WTC11 (cell line): ENCODE data around the gene CNDP1. TPM values are rescaled to one million over a fixed set of nuclear protein-coding genes. Genes with fewer than 3 reads are reported as not detected.

ENCODE experiments used
- ATAC-seq: fragments of 200-7000 bp; cut with Tn5 transposase; 2 replicates; pipeline ENCODE4 v1.10.0; 2021; ENCODE audit warnings: mild to moderate bottlenecking, moderate library complexity
- CTCF ChIA-PET: fragments of 300-600 bp; sonication (Branson Sonifier 250); formaldehyde crosslinking; loops from one replicate; lab custom pipeline; 2021; ENCODE audit warnings: antibody characterized with exemption; lab: Charles Lee
- POLR2A ChIA-PET: fragments of 350-600 bp; sonication (Branson Sonifier 250); formaldehyde crosslinking; loops from one replicate; lab custom pipeline; 2021; ENCODE audit warnings: antibody characterized with exemption; lab: Charles Lee
- DNase-seq: peaks from one replicate; pipeline ENCODE4 v3.0.0; 2021; ENCODE audit warnings: low spot score
- H3K27ac Mint-ChIP-seq: 2 replicates; pipeline ENCODE4 v1.8.0; 2021; ENCODE audit warnings: mixed read lengths
- H3K27me3 Mint-ChIP-seq: 2 replicates; pipeline ENCODE4 v1.8.0; 2021; ENCODE audit warnings: low read depth, mild to moderate bottlenecking, moderate library complexity, mixed read lengths
- H3K36me3 Mint-ChIP-seq: 2 replicates; pipeline ENCODE4 v1.8.0; 2021; ENCODE audit warnings: mixed read lengths
- H3K4me1 Mint-ChIP-seq: 2 replicates; pipeline ENCODE4 v1.8.0; 2022; ENCODE audit warnings: mixed read lengths
- H3K4me3 Mint-ChIP-seq: 2 replicates; pipeline ENCODE4 v1.8.0; 2021; ENCODE audit warnings: mild to moderate bottlenecking, moderate library complexity, mixed read lengths
- H3K9me3 Mint-ChIP-seq: 2 replicates; pipeline ENCODE4 v1.8.0; 2021; ENCODE audit warnings: mixed read lengths
- ATF1 ChIP-seq: sonication (generic); formaldehyde crosslinking; IDR thresholded peaks from 2 replicates; pipeline ENCODE4 v1.8.1; 2023; ENCODE audit warnings: mild to moderate bottlenecking, moderate library complexity, missing genetic modification reagents
- CREM ChIP-seq: sonication (generic); formaldehyde crosslinking; IDR thresholded peaks from 2 replicates; pipeline ENCODE4 v1.8.1; 2022; ENCODE audit warnings: mild to moderate bottlenecking, missing genetic modification reagents, moderate library complexity
- ELF4 ChIP-seq: sonication (generic); formaldehyde crosslinking; IDR thresholded peaks from 2 replicates; pipeline ENCODE4 v1.8.1; 2022; ENCODE audit warnings: low read depth, mild to moderate bottlenecking, moderate library complexity, missing genetic modification reagents
- JAZF1 ChIP-seq: fragments of 250-450 bp; sonication (Bioruptor Pico); IDR thresholded peaks from 2 replicates; pipeline ENCODE4 v1.9.0; 2021; ENCODE audit warnings: moderate library complexity, mild to moderate bottlenecking, inconsistent platforms
- NFATC4 ChIP-seq: fragments of 250-450 bp; sonication (Bioruptor Pico); IDR thresholded peaks from 2 replicates; pipeline ENCODE4 v1.9.0; 2021; ENCODE audit warnings: mild to moderate bottlenecking
- NFYB ChIP-seq: sonication (generic); formaldehyde crosslinking; conservative IDR thresholded peaks from 2 replicates; pipeline ENCODE4 v1.8.0; 2022; ENCODE audit warnings: low read depth, missing genetic modification reagents
- RELA ChIP-seq: sonication (generic); formaldehyde crosslinking; IDR thresholded peaks from 2 replicates; pipeline ENCODE4 v1.8.1; 2022; ENCODE audit warnings: missing genetic modification reagents, mild to moderate bottlenecking, borderline replicate concordance
- RORB ChIP-seq: fragments of 250-450 bp; sonication (Bioruptor Pico); IDR thresholded peaks from 2 replicates; pipeline ENCODE4 v1.9.0; 2021; ENCODE audit warnings: mild to moderate bottlenecking
- SMAD4 ChIP-seq: sonication (generic); formaldehyde crosslinking; IDR thresholded peaks from 2 replicates; pipeline ENCODE4 v1.8.0; 2022; ENCODE audit warnings: mild to moderate bottlenecking, missing genetic modification reagents
- SOX15 ChIP-seq: fragments of 250-450 bp; sonication (Bioruptor Pico); IDR thresholded peaks from 2 replicates; pipeline ENCODE4 v1.9.0; 2021; ENCODE audit warnings: mild to moderate bottlenecking
- TCF7 ChIP-seq: sonication (generic); formaldehyde crosslinking; IDR thresholded peaks from 2 replicates; pipeline ENCODE4 v1.8.0; 2022; ENCODE audit warnings: mild to moderate bottlenecking, low read depth, missing genetic modification reagents, moderate library complexity
- ZBTB21 ChIP-seq: sonication (generic); formaldehyde crosslinking; IDR thresholded peaks from 2 replicates; pipeline ENCODE4 v1.8.1; 2023; ENCODE audit warnings: mild to moderate bottlenecking, missing genetic modification reagents, borderline replicate concordance
- ZNF219 ChIP-seq: sonication (generic); formaldehyde crosslinking; IDR thresholded peaks from 2 replicates; pipeline ENCODE4 v1.8.0; 2023; ENCODE audit warnings: missing genetic modification reagents, mild to moderate bottlenecking, borderline replicate concordance
- ZNF317 ChIP-seq: sonication (generic); formaldehyde crosslinking; IDR thresholded peaks from 2 replicates; pipeline ENCODE4 v1.8.1; 2023; ENCODE audit warnings: low read depth, mild to moderate bottlenecking, moderate library complexity, missing genetic modification reagents, borderline replicate concordance
- ZNF416 ChIP-seq: fragments of 250-450 bp; sonication (Bioruptor Pico); IDR thresholded peaks from 2 replicates; pipeline ENCODE4 v1.9.0; 2021; ENCODE audit warnings: mild to moderate bottlenecking, inconsistent platforms
- ZNF423 ChIP-seq: fragments of 250-450 bp; sonication (Bioruptor Pico); IDR thresholded peaks from 2 replicates; pipeline ENCODE4 v2.1.2; 2022; ENCODE audit warnings: mild to moderate bottlenecking, moderate library complexity
- total RNA-seq: library from RNA; stranded (reverse); gene quantifications from 3 replicates; pipeline ENCODE4 v1.2.3, GENCODE V29; 2021
- TF ChIP-seq, protein P1 (sequence below): sonication (generic); formaldehyde crosslinking; IDR thresholded peaks from 2 replicates; pipeline ENCODE4 v1.8.1; 2022; ENCODE audit warnings: missing genetic modification reagents, borderline replicate concordance
- TF ChIP-seq, protein P2 (sequence below): sonication (generic); formaldehyde crosslinking; IDR thresholded peaks from 2 replicates; pipeline ENCODE4 v1.8.0; 2022; ENCODE audit warnings: mild to moderate bottlenecking, missing genetic modification reagents
- TF ChIP-seq, protein P3 (sequence below): sonication (generic); formaldehyde crosslinking; IDR thresholded peaks from 2 replicates; pipeline ENCODE4 v1.8.1; 2022; ENCODE audit warnings: low read depth, mild to moderate bottlenecking, moderate library complexity, missing genetic modification reagents, borderline replicate concordance
- TF ChIP-seq, protein P4 (sequence below): fragments of 200-600 bp; IDR thresholded peaks from 2 replicates; pipeline ENCODE4 v1.8.0; 2022; ENCODE audit warnings: antibody characterized with exemption
- TF ChIP-seq, protein P5 (sequence below): sonication (generic); formaldehyde crosslinking; conservative IDR thresholded peaks from 2 replicates; pipeline ENCODE4 v1.8.1; 2023; ENCODE audit warnings: mild to moderate bottlenecking, low read depth, missing genetic modification reagents, moderate library complexity
- TF ChIP-seq, protein P6 (sequence below): sonication (generic); formaldehyde crosslinking; IDR thresholded peaks from 2 replicates; pipeline ENCODE4 v1.8.1; 2023; ENCODE audit warnings: mild to moderate bottlenecking, missing genetic modification reagents, moderate library complexity
- TF ChIP-seq, protein P7 (sequence below): sonication (generic); formaldehyde crosslinking; IDR thresholded peaks from 2 replicates; pipeline ENCODE4 v1.8.1; 2022; ENCODE audit warnings: low read depth, missing genetic modification reagents, borderline replicate concordance
- TF ChIP-seq, protein P8 (sequence below): sonication (generic); formaldehyde crosslinking; IDR thresholded peaks from 2 replicates; pipeline ENCODE4 v1.8.1; 2022; ENCODE audit warnings: mild to moderate bottlenecking, moderate library complexity, missing genetic modification reagents

Gene CNDP1
- total RNA-seq, 1 experiment from 2014 or later, result 0.28 TPM

DNA sequence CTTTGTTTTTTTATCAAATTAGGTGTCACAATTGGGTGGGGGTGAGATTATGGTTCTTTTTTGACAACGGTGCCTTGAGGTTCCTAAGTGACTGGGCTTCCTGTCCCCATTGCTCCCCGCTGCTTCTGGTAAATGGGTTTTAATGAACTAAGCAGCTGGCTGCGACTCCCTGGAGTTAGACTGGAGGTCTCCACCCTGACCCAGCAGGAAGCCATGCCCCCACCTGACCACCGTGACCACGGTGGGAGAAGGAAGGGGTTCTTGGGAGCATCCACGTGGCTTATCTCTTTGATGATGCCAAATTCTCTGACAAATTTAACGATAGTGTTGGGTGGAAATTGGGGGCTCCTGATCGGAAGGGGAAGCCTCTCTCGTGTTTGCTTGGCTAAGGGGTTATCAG lies 25.9 kb upstream of the CNDP1 start (continued):
- no peak for TF ChIP-seq SOX15 (CRISPR knock-in tag)
- TF ChIP-seq JAZF1 (CRISPR knock-in tag), result no peak
- TF ChIP-seq, protein P1, sequence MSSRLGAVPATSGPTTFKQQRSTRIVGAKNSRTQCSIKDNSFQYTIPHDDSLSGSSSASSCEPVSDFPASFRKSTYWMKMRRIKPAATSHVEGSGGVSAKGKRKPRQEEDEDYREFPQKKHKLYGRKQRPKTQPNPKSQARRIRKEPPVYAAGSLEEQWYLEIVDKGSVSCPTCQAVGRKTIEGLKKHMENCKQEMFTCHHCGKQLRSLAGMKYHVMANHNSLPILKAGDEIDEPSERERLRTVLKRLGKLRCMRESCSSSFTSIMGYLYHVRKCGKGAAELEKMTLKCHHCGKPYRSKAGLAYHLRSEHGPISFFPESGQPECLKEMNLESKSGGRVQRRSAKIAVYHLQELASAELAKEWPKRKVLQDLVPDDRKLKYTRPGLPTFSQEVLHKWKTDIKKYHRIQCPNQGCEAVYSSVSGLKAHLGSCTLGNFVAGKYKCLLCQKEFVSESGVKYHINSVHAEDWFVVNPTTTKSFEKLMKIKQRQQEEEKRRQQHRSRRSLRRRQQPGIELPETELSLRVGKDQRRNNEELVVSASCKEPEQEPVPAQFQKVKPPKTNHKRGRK (CRISPR knock-in tag), result no peak
- no peak for TF ChIP-seq TCF7
- no peak for TF ChIP-seq RORB (CRISPR knock-in tag)
- no peak for TF ChIP-seq ZNF219 (CRISPR knock-in tag)
- TF ChIP-seq, protein P2, sequence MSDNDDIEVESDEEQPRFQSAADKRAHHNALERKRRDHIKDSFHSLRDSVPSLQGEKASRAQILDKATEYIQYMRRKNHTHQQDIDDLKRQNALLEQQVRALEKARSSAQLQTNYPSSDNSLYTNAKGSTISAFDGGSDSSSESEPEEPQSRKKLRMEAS (CRISPR knock-in tag), result no peak
- no peak for TF ChIP-seq ELF4 (CRISPR knock-in tag)
- no peak for TF ChIP-seq RELA (CRISPR knock-in tag)

DNA sequence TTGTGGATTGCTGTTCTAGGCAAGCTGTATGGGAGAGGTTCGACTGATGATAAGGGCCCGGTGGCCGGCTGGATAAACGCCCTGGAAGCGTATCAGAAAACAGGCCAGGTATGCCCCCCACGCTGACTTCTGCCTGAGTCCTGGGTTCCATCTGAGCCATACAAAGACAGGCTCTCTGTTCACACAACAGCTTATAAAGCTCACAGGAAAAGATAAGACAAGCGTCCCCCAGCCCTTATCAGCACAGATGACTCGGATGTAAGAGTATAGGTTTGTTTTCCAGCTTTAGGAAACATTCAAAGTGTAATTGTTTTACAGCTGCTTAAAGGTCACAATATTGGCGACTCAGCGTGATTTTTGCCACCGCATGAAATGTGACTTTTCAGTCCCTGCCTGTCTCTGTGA lies 25.5 kb upstream of the CNDP1 start:
- Mint-ChIP-seq H3K27me3 (no peaks in the 10 kb centered on the region), H3K27ac (no peak overlapping the region), H3K9me3 (no peaks in the 10 kb centered on the region), H3K4me3 (no peak overlapping the region), H3K4me1 (peaks cover 30% of the 10 kb centered on the region), H3K36me3 (peaks cover 65% of the 10 kb centered on the region)
- ATAC-seq, result no peak
- ChIA-PET POLR2A (no interaction called here), CTCF (interaction anchor here (2.1 kb wide), 1 partner anchor 43 kb away, joined by 6 read pairs; no protein-coding TSS in a partner anchor)
- no peak for DNase-seq
- TF ChIP-seq, protein P3, sequence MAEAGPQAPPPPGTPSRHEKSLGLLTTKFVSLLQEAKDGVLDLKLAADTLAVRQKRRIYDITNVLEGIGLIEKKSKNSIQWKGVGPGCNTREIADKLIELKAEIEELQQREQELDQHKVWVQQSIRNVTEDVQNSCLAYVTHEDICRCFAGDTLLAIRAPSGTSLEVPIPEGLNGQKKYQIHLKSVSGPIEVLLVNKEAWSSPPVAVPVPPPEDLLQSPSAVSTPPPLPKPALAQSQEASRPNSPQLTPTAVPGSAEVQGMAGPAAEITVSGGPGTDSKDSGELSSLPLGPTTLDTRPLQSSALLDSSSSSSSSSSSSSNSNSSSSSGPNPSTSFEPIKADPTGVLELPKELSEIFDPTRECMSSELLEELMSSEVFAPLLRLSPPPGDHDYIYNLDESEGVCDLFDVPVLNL (CRISPR knock-in tag), result no peak
- no peak for TF ChIP-seq CREM (CRISPR knock-in tag)
- TF ChIP-seq, protein P4, sequence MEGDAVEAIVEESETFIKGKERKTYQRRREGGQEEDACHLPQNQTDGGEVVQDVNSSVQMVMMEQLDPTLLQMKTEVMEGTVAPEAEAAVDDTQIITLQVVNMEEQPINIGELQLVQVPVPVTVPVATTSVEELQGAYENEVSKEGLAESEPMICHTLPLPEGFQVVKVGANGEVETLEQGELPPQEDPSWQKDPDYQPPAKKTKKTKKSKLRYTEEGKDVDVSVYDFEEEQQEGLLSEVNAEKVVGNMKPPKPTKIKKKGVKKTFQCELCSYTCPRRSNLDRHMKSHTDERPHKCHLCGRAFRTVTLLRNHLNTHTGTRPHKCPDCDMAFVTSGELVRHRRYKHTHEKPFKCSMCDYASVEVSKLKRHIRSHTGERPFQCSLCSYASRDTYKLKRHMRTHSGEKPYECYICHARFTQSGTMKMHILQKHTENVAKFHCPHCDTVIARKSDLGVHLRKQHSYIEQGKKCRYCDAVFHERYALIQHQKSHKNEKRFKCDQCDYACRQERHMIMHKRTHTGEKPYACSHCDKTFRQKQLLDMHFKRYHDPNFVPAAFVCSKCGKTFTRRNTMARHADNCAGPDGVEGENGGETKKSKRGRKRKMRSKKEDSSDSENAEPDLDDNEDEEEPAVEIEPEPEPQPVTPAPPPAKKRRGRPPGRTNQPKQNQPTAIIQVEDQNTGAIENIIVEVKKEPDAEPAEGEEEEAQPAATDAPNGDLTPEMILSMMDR, result no peak
- no peak for TF ChIP-seq RELA (CRISPR knock-in tag)
- TF ChIP-seq, protein P5, sequence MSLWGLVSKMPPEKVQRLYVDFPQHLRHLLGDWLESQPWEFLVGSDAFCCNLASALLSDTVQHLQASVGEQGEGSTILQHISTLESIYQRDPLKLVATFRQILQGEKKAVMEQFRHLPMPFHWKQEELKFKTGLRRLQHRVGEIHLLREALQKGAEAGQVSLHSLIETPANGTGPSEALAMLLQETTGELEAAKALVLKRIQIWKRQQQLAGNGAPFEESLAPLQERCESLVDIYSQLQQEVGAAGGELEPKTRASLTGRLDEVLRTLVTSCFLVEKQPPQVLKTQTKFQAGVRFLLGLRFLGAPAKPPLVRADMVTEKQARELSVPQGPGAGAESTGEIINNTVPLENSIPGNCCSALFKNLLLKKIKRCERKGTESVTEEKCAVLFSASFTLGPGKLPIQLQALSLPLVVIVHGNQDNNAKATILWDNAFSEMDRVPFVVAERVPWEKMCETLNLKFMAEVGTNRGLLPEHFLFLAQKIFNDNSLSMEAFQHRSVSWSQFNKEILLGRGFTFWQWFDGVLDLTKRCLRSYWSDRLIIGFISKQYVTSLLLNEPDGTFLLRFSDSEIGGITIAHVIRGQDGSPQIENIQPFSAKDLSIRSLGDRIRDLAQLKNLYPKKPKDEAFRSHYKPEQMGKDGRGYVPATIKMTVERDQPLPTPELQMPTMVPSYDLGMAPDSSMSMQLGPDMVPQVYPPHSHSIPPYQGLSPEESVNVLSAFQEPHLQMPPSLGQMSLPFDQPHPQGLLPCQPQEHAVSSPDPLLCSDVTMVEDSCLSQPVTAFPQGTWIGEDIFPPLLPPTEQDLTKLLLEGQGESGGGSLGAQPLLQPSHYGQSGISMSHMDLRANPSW (CRISPR knock-in tag), result no peak
- TF ChIP-seq, protein P6, sequence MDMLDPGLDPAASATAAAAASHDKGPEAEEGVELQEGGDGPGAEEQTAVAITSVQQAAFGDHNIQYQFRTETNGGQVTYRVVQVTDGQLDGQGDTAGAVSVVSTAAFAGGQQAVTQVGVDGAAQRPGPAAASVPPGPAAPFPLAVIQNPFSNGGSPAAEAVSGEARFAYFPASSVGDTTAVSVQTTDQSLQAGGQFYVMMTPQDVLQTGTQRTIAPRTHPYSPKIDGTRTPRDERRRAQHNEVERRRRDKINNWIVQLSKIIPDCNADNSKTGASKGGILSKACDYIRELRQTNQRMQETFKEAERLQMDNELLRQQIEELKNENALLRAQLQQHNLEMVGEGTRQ (CRISPR knock-in tag), result no peak
- no peak for TF ChIP-seq SMAD4 (CRISPR knock-in tag)
- no peak for TF ChIP-seq ZNF317
- TF ChIP-seq, protein P7, sequence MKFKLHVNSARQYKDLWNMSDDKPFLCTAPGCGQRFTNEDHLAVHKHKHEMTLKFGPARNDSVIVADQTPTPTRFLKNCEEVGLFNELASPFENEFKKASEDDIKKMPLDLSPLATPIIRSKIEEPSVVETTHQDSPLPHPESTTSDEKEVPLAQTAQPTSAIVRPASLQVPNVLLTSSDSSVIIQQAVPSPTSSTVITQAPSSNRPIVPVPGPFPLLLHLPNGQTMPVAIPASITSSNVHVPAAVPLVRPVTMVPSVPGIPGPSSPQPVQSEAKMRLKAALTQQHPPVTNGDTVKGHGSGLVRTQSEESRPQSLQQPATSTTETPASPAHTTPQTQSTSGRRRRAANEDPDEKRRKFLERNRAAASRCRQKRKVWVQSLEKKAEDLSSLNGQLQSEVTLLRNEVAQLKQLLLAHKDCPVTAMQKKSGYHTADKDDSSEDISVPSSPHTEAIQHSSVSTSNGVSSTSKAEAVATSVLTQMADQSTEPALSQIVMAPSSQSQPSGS (CRISPR knock-in tag), result no peak
- TF ChIP-seq ZBTB21 (CRISPR knock-in tag), result no peak
- TF ChIP-seq ATF1 (CRISPR knock-in tag), result no peak
- no peak for TF ChIP-seq NFYB (CRISPR knock-in tag)
- TF ChIP-seq, protein P8, sequence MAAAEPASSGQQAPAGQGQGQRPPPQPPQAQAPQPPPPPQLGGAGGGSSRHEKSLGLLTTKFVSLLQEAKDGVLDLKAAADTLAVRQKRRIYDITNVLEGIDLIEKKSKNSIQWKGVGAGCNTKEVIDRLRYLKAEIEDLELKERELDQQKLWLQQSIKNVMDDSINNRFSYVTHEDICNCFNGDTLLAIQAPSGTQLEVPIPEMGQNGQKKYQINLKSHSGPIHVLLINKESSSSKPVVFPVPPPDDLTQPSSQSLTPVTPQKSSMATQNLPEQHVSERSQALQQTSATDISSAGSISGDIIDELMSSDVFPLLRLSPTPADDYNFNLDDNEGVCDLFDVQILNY (CRISPR knock-in tag), result no peak
- TF ChIP-seq TCF7, result no peak
- no peak for TF ChIP-seq NFATC4
- TF ChIP-seq SOX15 (CRISPR knock-in tag), result no peak
- TF ChIP-seq ZNF423 (CRISPR knock-in tag), result no peak
- TF ChIP-seq ZNF416, result no peak
